Osteocyte (in vitro differentiated cells): ENCODE results near the gene UBTD1. TPM values are rescaled to one million over a fixed set of nuclear protein-coding genes. Genes with fewer than 3 reads are reported as not detected.

Experiments
- DNase-seq: peaks from one replicate; pipeline ENCODE4 v3.0.0; 2021; ENCODE audit warnings: mixed read lengths; ENCODE audit not compliant: unreplicated experiment; ENCODE audit errors: extremely low spot score
- H3K27ac Mint-ChIP-seq: one replicate; pipeline ENCODE4 v1.8.0; 2021; ENCODE audit warnings: mild to moderate bottlenecking, mixed read lengths; ENCODE audit not compliant: unreplicated experiment
- H3K27me3 Mint-ChIP-seq: one replicate; pipeline ENCODE4 v1.8.0; 2021; ENCODE audit warnings: mixed read lengths; ENCODE audit not compliant: unreplicated experiment
- H3K36me3 Mint-ChIP-seq: one replicate; pipeline ENCODE4 v1.8.0; 2021; ENCODE audit warnings: mixed read lengths; ENCODE audit not compliant: unreplicated experiment
- H3K4me1 Mint-ChIP-seq: one replicate; pipeline ENCODE4 v1.8.0; 2021; ENCODE audit warnings: mixed read lengths; ENCODE audit not compliant: unreplicated experiment
- H3K4me3 Mint-ChIP-seq: one replicate; pipeline ENCODE4 v1.8.0; 2021; ENCODE audit warnings: mild to moderate bottlenecking, moderate library complexity, mixed read lengths; ENCODE audit not compliant: unreplicated experiment
- H3K9me3 Mint-ChIP-seq: one replicate; pipeline ENCODE4 v1.8.0; 2021; ENCODE audit warnings: mixed read lengths; ENCODE audit not compliant: unreplicated experiment
- total RNA-seq: library from RNA; stranded (reverse); gene quantifications from 2 replicates; pipeline ENCODE4 v1.2.1, GENCODE V29; 2021
- TF ChIP-seq, protein P1 (sequence below): fragments of 200-600 bp; sonication (generic); IDR thresholded peaks from 2 replicates; pipeline ENCODE4 v1.5.0; 2021; ENCODE audit warnings: antibody characterized with exemption, mild to moderate bottlenecking, moderate library complexity

Gene UBTD1
- total RNA-seq, 1 donor from 2014 or later = 25.6 TPM

DNA sequence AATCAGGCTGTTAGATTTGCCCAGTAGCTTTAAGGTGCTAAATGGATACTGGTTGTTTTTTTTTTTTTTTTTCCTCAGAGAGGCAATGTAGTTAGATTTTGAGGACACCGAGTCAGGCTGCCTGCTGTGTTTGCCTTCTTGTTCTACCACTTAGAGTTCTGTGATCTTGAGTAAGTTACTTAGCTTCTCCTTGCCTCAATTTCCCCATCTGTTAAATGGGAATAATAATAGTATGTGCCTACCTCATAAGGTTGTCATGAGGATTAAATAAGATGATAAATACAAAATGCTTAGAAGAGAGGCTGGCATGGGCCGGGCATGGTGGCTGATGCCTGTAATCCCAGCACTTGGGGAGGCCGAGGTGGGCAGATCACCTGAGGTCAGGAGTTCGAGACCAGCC, 120.0 kb downstream of the UBTD1 start:
- peaks cover 13% of the 10 kb centered on the region for H3K36me3 Mint-ChIP-seq
- no peaks in the 10 kb centered on the region for H3K4me1 Mint-ChIP-seq
- no peaks in the 10 kb centered on the region for H3K27me3 Mint-ChIP-seq
- DNase-seq = no peak
- H3K4me3 Mint-ChIP-seq = no peak overlapping the region
- TF ChIP-seq, protein P1, sequence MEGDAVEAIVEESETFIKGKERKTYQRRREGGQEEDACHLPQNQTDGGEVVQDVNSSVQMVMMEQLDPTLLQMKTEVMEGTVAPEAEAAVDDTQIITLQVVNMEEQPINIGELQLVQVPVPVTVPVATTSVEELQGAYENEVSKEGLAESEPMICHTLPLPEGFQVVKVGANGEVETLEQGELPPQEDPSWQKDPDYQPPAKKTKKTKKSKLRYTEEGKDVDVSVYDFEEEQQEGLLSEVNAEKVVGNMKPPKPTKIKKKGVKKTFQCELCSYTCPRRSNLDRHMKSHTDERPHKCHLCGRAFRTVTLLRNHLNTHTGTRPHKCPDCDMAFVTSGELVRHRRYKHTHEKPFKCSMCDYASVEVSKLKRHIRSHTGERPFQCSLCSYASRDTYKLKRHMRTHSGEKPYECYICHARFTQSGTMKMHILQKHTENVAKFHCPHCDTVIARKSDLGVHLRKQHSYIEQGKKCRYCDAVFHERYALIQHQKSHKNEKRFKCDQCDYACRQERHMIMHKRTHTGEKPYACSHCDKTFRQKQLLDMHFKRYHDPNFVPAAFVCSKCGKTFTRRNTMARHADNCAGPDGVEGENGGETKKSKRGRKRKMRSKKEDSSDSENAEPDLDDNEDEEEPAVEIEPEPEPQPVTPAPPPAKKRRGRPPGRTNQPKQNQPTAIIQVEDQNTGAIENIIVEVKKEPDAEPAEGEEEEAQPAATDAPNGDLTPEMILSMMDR = no peak
- no peak overlapping the region for H3K27ac Mint-ChIP-seq
- H3K9me3 Mint-ChIP-seq = no peaks in the 10 kb centered on the region

Other genes starting within 250 kb of the UBTD1 start
- 5.0 and 5.5 TPM in 2 replicates for gene ARHGAP19, start 206.3 kb upstream of the UBTD1 start, total RNA-seq
- gene FRAT1, start 179.7 kb upstream of the UBTD1 start, total RNA-seq = 3.5 and 3.6 TPM in 2 replicates
- 7.9 and 8.0 TPM in 2 replicates for gene FRAT2, start 164.2 kb upstream of the UBTD1 start, total RNA-seq
- gene RRP12, start 97.6 kb upstream of the UBTD1 start, total RNA-seq = 27.0 and 30.1 TPM in 2 replicates
- gene PGAM1, start 72.7 kb upstream of the UBTD1 start, total RNA-seq = 234 and 236 TPM in 2 replicates
- 31.9 and 32.4 TPM in 2 replicates for gene EXOSC1, start 52.9 kb upstream of the UBTD1 start, total RNA-seq
- gene ZDHHC16, start 52.7 kb upstream of the UBTD1 start, total RNA-seq = 46.9 and 50.9 TPM in 2 replicates
- gene MMS19, start 502 bp upstream of the UBTD1 start, total RNA-seq = 70.1 and 71.1 TPM in 2 replicates
- gene ANKRD2, start 73.9 kb downstream of the UBTD1 start, total RNA-seq = not detected in 2 replicates
- not detected in 2 replicates for gene HOGA1, start 85.5 kb downstream of the UBTD1 start, total RNA-seq
- gene C10orf62, start 90.8 kb downstream of the UBTD1 start, total RNA-seq = not detected in 2 replicates
- gene MORN4, start 134.6 kb downstream of the UBTD1 start, total RNA-seq = 13.1 and 13.3 TPM in 2 replicates
- gene PI4K2A, start 141.7 kb downstream of the UBTD1 start, total RNA-seq = 22.0 and 22.1 TPM in 2 replicates
- 4.5 and 5.7 TPM in 2 replicates for gene AVPI1, start 188.3 kb downstream of the UBTD1 start, total RNA-seq
- 107 and 111 TPM in 2 replicates for gene MARVELD1, start 214.8 kb downstream of the UBTD1 start, total RNA-seq
- 22.5 and 27.0 TPM in 2 replicates for gene ZFYVE27, start 238.2 kb downstream of the UBTD1 start, total RNA-seq